ENCODE measurements around the gene RBBP8. TPM values are rescaled to one million over a fixed set of nuclear protein-coding genes. Genes with fewer than 3 reads are reported as not detected.

RBBP8 gene
- total RNA-seq, 1 experiment from 2014 or later, result 46.7 TPM

DNA sequence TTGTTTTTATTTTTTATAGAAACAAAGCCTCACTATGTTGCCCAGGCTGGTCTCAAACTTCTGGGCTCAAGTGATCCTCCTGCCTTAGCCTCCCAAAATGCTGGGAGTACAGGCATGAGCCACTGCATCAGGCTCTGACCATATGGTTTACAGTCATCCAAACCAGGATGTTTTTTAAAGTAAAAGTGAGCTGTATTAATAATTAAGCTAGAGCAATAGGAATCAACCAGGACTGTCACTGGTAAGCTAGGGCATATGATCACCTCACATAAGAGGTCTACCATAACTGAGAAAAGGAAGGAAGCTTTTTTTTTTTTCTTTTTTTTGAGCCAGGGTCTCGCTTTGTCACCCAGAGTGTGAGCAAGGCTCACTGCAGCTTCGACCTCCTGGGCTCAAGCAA is 8.5 kb upstream of the RBBP8 start:
- no peak overlapping the region for H3K27ac Mint-ChIP-seq (ENCODE audit: unreplicated experiment)
- H3K4me1 Mint-ChIP-seq (ENCODE audit: low read depth, unreplicated experiment), result peaks cover 14% of the 10 kb centered on the region
- no peaks in the 10 kb centered on the region for H3K27me3 ChIP-seq (replicated peaks; ENCODE audit: control insufficient read depth, insufficient read depth, low read length)
- H3K4me3 ChIP-seq (ENCODE audit: low read depth, low read length), result no peak overlapping the region
- BruUV-seq (replicated peaks), result no TSS peak
- intact Hi-C loops (cut with micrococcal nuclease; ENCODE audit: unreplicated experiment), result no loop called here
- no peaks in the 10 kb centered on the region for H3K27me3 Mint-ChIP-seq (ENCODE audit: insufficient read depth, unreplicated experiment)
- ChIA-PET POLR2A (interaction anchor here (0.7 kb wide), 1 partner anchor 8 kb away, joined by 8 read pairs; the partner anchor contains the start of gene RBBP8), CTCF (interaction anchor here (1.3 kb wide), 1 partner anchor 59 kb away, joined by 4 read pairs; no protein-coding TSS in a partner anchor)
- TF ChIP-seq, protein P1, sequence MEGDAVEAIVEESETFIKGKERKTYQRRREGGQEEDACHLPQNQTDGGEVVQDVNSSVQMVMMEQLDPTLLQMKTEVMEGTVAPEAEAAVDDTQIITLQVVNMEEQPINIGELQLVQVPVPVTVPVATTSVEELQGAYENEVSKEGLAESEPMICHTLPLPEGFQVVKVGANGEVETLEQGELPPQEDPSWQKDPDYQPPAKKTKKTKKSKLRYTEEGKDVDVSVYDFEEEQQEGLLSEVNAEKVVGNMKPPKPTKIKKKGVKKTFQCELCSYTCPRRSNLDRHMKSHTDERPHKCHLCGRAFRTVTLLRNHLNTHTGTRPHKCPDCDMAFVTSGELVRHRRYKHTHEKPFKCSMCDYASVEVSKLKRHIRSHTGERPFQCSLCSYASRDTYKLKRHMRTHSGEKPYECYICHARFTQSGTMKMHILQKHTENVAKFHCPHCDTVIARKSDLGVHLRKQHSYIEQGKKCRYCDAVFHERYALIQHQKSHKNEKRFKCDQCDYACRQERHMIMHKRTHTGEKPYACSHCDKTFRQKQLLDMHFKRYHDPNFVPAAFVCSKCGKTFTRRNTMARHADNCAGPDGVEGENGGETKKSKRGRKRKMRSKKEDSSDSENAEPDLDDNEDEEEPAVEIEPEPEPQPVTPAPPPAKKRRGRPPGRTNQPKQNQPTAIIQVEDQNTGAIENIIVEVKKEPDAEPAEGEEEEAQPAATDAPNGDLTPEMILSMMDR (IDR thresholded peaks at IDR 0.05; ENCODE audit: insufficient read depth in 1 of 2, low read depth in 1 of 2, low read length in 1 of 2, severe bottlenecking in 1 of 2, unreplicated experiment in 1 of 2), result no peak
- H3K4me3 Mint-ChIP-seq (ENCODE audit: unreplicated experiment), result no peak overlapping the region
- no peaks in the 10 kb centered on the region for H3K36me3 Mint-ChIP-seq (ENCODE audit: insufficient read depth, unreplicated experiment)
- DNase-seq, result no peak
- H3K36me3 ChIP-seq (ENCODE audit: control insufficient read depth, insufficient read depth, low read length), result no peaks in the 10 kb centered on the region
- H3K9me3 Mint-ChIP-seq (ENCODE audit: unreplicated experiment), result no peaks in the 10 kb centered on the region
- no peaks in the 10 kb centered on the region for H3K9me3 ChIP-seq
- peaks cover 1% of the 10 kb centered on the region; the same call in 1 of the 2 replicates for H3K4me1 ChIP-seq

DNA sequence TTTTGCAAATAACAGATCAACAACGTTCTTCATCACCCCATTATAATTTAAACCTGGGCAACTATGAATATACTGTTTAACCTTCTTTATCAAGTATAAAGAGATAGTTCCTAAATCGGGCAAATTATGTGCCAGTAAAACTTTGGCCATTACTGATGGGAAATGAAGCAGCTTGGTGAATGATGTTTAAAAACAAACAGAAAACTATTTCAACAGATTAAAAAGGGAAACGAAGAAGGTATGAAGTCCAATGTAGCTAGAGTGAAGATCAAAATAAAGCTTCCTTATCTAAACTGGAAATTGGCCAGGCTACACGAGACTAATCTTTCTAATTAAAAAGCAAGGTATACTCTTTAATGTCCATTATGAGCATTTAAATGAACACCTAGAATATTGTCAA is 6.7 kb upstream of the RBBP8 start:
- Mint-ChIP-seq H3K27ac (ENCODE audit: unreplicated experiment) (no peak overlapping the region), H3K4me1 (ENCODE audit: low read depth, unreplicated experiment) (peaks cover 15% of the 10 kb centered on the region), H3K9me3 (ENCODE audit: unreplicated experiment) (no peaks in the 10 kb centered on the region), H3K36me3 (ENCODE audit: insufficient read depth, unreplicated experiment) (no peaks in the 10 kb centered on the region), H3K27me3 (ENCODE audit: insufficient read depth, unreplicated experiment) (no peaks in the 10 kb centered on the region), H3K4me3 (ENCODE audit: unreplicated experiment) (no peak overlapping the region)
- H3K4me3 ChIP-seq (ENCODE audit: low read depth, low read length), result no peak overlapping the region
- H3K9me3 ChIP-seq, result no peaks in the 10 kb centered on the region
- DNase-seq, result no peak
- TF ChIP-seq, protein P1 (IDR thresholded peaks at IDR 0.05; ENCODE audit: insufficient read depth in 1 of 2, low read depth in 1 of 2, low read length in 1 of 2, severe bottlenecking in 1 of 2, unreplicated experiment in 1 of 2), result no peak
- no peaks in the 10 kb centered on the region for H3K27me3 ChIP-seq (replicated peaks; ENCODE audit: control insufficient read depth, insufficient read depth, low read length)
- ChIA-PET POLR2A (no interaction called here), CTCF (no interaction called here)
- H3K4me1 ChIP-seq, result peaks cover 5% of the 10 kb centered on the region; the same call in 1 of the 2 replicates
- no TSS peak for BruUV-seq (replicated peaks)
- no peaks in the 10 kb centered on the region for H3K36me3 ChIP-seq (ENCODE audit: control insufficient read depth, insufficient read depth, low read length)
- intact Hi-C loops (cut with micrococcal nuclease; ENCODE audit: unreplicated experiment), result no loop called here

DNA sequence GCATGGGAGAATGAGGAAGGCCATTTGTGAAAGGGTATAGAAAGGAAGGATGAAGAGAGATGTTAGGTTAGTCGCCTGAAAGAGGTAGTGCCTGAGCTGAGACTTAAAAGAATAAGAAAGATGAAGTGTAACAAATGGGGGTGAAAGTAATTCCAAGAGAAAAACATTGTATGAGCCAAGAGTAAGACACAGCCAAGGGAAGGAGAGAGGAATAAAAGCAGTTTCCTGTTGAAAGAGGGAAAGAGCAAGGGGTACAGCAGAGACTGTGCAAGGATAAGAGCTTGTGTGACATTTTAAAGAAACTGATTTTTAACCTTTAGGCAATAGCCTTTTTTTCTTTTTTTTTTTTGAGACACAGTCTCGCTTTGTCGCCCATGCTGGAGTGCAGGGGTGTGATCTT is 4.8 kb upstream of the RBBP8 start:
- peaks cover 22% of the 10 kb centered on the region for H3K4me1 Mint-ChIP-seq (ENCODE audit: low read depth, unreplicated experiment)
- no peak for DNase-seq
- no peaks in the 10 kb centered on the region for H3K36me3 ChIP-seq (ENCODE audit: control insufficient read depth, insufficient read depth, low read length)
- TF ChIP-seq, protein P1 (IDR thresholded peaks at IDR 0.05; ENCODE audit: insufficient read depth in 1 of 2, low read depth in 1 of 2, low read length in 1 of 2, severe bottlenecking in 1 of 2, unreplicated experiment in 1 of 2), result no peak
- H3K27me3 ChIP-seq (replicated peaks; ENCODE audit: control insufficient read depth, insufficient read depth, low read length), result no peaks in the 10 kb centered on the region
- intact Hi-C loops (cut with micrococcal nuclease; ENCODE audit: unreplicated experiment), result no loop called here
- no peak overlapping the region for H3K27ac Mint-ChIP-seq (ENCODE audit: unreplicated experiment)
- ChIA-PET CTCF (interaction anchor here (2.6 kb wide), 1 partner anchor 55 kb away, joined by 12 read pairs; no protein-coding TSS in a partner anchor), POLR2A (no interaction called here)
- no peak overlapping the region for H3K4me3 ChIP-seq (ENCODE audit: low read depth, low read length)
- no peak overlapping the region for H3K4me3 Mint-ChIP-seq (ENCODE audit: unreplicated experiment)
- peaks cover 11% of the 10 kb centered on the region for H3K4me1 ChIP-seq
- no TSS peak for BruUV-seq (replicated peaks)
- peaks cover 6% of the 10 kb centered on the region for H3K36me3 Mint-ChIP-seq (ENCODE audit: insufficient read depth, unreplicated experiment)
- H3K9me3 Mint-ChIP-seq (ENCODE audit: unreplicated experiment), result no peaks in the 10 kb centered on the region
- H3K27me3 Mint-ChIP-seq (ENCODE audit: insufficient read depth, unreplicated experiment), result no peaks in the 10 kb centered on the region
- no peaks in the 10 kb centered on the region for H3K9me3 ChIP-seq

Measured in Caco-2 (cell line).